8988T (cell line): Measurements from ENCODE around the gene LRRN2.

ENCODE experiments used
- DNase-seq: peaks from one replicate; pipeline ENCODE4 v3.0.0; 2011

LRRN2 gene

DNA sequence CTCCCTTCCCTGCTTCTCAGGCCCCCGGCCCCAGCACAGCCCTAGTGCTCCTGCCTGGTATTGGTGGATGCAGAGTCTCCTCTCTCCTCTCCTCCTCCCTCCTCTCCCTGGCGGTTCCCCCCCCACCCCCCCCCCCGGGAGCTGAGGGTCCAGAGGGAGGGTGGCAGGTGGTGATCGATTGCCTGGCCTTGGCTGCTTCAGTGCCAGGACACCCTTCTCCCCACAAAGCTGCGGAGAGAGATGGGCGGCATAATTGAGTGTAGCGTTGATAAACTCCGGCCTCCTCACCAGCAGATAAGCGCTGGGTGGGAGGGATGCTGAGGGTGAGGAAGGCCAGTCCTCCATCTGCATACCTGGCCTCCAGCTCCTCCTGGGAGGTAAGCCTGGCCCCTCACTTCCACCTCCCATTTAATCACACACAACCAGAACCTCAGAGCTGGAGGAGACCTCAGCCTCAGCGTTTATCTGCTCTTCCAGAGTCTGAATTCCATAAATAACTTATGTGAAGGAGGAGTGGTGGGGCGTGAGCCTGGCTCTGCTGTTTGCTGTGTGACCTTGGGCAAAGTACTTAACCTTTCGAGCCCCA lies 60.8 kb downstream of the LRRN2 start:
- no peak for DNase-seq

- peak; percentile 49 for DNase-seq
These were observed 61.6 kb downstream of the LRRN2 start for GRCh38 chr1:204623894-204624361.

- DNase-seq: no peak
These were observed 62.1 kb downstream of the LRRN2 start for GRCh38 chr1:204623365-204623893.

DNA sequence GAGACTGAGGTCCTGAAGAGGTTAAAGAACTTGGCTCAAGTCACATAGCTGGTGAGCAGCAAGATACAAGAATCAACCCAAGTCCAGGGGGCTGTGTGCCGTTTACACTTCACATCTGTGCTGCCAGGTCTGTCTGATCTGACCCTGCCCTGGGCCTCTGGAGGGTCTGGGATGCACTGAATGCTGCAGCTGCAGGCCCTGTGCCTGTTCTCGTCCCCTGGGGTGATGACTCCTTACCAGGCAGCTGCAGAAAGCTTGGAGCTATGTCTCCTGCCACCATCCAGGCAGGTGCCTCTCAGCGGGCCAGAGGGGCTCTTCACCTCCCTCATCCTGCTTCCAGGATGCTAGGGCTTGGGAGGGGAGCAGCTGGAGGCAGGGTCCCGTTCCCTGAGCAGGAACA lies 63.5 kb downstream of the LRRN2 start:
- DNase-seq: no peak

- DNase-seq: no peak
These were observed 64.1 kb downstream of the LRRN2 start for GRCh38 chr1:204621396-204621795.

- DNase-seq: no peak
These were observed 65.8 kb downstream of the LRRN2 start for GRCh38 chr1:204619721-204620120.

- DNase-seq: no peak
These were observed 67.3 kb downstream of the LRRN2 start for GRCh38 chr1:204618148-204618760.

- DNase-seq: no peak
These were observed 68.0 kb downstream of the LRRN2 start for GRCh38 chr1:204617256-204618147.

DNA sequence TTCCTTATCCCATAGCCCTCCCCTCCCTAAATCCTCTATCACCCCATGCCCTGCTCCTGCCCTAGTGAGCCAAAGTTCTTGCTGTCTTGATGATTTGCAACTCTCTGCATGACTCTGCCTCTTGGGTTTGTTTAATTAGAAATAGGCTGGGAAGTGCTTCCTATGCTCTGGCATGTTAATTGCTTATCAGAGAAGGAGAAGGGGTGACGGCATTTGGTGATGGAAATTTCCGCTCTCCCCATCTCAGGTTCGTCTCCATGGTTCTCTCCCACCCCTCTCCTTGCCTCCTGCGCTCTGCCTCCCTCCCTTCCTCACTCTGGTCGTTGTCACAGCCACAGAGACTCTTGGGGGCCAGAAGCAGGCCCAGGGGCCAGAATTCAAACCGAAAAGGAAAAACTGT lies 68.9 kb downstream of the LRRN2 start:
- DNase-seq: no peak

DNA sequence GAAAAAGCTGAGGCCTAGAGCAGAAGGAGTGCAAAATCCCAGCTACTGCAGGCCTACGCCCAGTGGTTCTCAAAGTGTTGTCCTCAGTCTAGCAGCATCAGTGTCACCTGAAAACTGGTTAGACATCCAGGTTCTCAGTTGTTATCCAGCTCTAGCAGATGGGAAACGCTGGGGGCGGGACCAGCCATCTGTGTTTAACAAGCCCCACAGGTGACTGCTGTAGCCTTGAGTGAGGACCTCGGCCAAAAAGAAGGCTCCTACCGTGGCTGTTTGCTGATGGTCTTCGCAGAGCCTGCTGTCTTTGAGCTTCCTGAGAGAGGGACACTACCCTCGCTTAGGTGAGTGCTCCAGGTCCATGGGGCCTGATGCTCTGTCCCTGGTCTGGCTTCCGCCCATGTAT lies 69.7 kb downstream of the LRRN2 start:
- no peak for DNase-seq

- no peak for DNase-seq
These were observed 71.9 kb downstream of the LRRN2 start for GRCh38 chr1:204613636-204614035.

DNA sequence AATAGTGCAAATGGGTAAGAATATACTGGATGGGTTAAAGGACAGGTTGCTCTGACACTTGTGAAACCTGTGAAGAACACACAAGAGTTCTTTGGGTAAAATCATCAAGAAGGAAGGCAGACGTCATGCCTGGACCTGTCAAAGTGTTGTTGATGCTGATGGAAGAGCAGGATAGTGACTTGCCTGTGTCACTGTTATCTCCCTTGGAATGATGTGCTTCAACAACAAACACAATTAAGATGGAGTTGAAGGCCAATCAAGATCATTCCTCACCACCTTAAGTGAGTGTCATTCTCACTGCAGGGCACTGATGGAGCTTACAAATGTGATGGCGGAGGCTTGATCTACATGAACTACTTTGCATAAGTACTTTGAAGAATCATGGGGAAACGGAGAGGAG lies 73.2 kb downstream of the LRRN2 start:
- no peak for DNase-seq

DNA sequence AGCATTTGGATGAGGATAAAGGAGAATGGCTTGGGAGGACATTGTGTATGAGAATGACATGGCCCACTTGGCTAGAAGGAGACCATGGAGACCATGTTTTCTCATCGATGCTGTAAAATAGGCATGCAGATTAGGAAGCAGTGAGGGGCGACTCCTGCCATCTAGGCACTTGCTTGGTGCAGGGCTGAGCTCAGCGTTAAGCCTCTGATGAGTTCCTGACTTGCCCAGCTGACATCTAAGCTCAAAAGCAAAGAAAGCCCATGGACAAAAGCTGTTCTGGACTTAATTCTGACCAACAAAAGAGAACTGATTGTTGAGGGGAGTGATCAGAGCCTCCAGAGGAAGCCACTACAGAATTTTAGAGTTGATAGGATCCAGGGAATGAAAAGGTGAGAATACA lies 74.5 kb downstream of the LRRN2 start:
- DNase-seq: no peak

- DNase-seq: no peak
These were observed 77.6 kb downstream of the LRRN2 start for GRCh38 chr1:204607910-204608309.

GRCh38 chr1:204605791-204606190 lies 79.7 kb downstream of the LRRN2 start:
- no peak for DNase-seq

- no peak for DNase-seq
These were observed 82.5 kb downstream of the LRRN2 start for GRCh38 chr1:204602871-204603542.

GRCh38 chr1:204602111-204602579 lies 83.4 kb downstream of the LRRN2 start:
- no peak for DNase-seq

GRCh38 chr1:204600968-204601367 lies 84.6 kb downstream of the LRRN2 start:
- DNase-seq: no peak

DNA sequence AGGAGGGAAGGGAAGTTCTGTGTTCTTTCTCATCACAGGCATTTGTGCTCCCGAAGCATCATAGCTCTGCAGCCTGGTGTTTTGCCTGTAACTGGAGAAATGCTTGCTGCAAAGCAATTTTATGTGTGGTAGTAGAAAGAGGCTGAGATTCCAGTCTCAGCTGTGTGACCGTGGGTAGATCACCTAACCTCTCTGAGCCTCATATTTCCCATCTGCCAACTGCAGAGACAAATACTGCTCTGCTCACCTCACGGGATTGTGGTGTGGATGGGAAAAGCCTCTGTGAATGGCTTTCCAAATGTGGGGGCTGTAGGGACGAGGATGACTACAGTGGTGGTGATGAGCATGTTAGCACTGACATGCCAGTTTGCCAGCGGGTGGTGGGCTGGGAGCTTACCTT lies 85.3 kb downstream of the LRRN2 start:
- no peak for DNase-seq

GRCh38 chr1:204599596-204599995 lies 85.9 kb downstream of the LRRN2 start:
- no peak for DNase-seq

DNA sequence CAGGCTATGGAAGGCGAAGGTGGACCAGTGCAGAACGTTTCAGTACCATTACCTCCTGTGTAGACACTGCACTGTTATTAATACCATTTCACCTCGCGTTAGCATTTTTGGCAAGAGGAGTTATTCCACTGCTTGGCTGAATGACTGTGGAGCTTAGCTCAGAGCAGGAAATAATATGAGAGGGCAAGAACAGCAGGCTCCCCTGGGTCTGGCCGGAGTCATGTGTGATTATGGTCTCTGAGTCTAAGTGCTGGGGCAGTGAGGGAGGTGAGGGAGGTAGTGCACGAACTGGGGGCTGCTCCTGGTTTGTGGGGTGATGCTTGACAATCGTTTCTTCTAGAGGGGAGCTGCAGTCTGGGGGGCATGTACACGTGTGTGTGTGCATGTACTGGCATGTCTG lies 86.4 kb downstream of the LRRN2 start:
- no peak for DNase-seq

GRCh38 chr1:204598319-204598969 lies 87.1 kb downstream of the LRRN2 start:
- DNase-seq: no peak
